GM12878 (cell line): ENCODE results near the gene ARHGEF7. TPM values are rescaled to one million over a fixed set of nuclear protein-coding genes. Genes with fewer than 3 reads are reported as not detected.

ENCODE experiments used
- ATAC-seq: fragments of 200-7000 bp; cut with Tn5 transposase; 3 replicates; pipeline ENCODE4 v1.9.1; 2020; ENCODE audit warnings: mild to moderate bottlenecking, moderate library complexity
- BruUV-seq: library from RNA; stranded (reverse); fragments of 400-500 nt; replicated peaks from 2 replicates; lab custom pipeline; 2021; lab: Mats Ljungman, UMichigan
- CTCF ChIA-PET: fragments of 300-600 bp; sonication (Branson Sonifier 250); formaldehyde crosslinking; extraction: SDS; loops from one replicate; lab custom pipeline; 2021; ENCODE audit warnings: inconsistent platforms; lab: Yijun Ruan, JAX
- POLR2A ChIA-PET: fragments of 350-600 bp; formaldehyde crosslinking; extraction: SDS; loops from one replicate; lab custom pipeline; 2021; ENCODE audit warnings: inconsistent platforms; lab: Charles Lee
- RAD21 ChIA-PET: fragments of 300-600 bp; sonication (Branson Sonifier 250); formaldehyde crosslinking; loops from one replicate; lab custom pipeline; 2023; ENCODE audit warnings: antibody characterized with exemption; ENCODE audit not compliant: unreplicated experiment; lab: Charles Lee
- SMC1A ChIA-PET: fragments of 300-600 bp; sonication (Branson Sonifier 250); formaldehyde crosslinking; loops from one replicate; lab custom pipeline; 2023; ENCODE audit not compliant: unreplicated experiment, uncharacterized antibody; lab: Charles Lee
- DNase-seq: peaks from one replicate; pipeline ENCODE4 v3.0.0-alpha.2; 2011; ENCODE audit warnings: low read depth, low spot score
- FAIRE-seq: peaks from 3 replicates; lab custom pipeline; 2011; peaks lifted over from hg19 to GRCh38; lab: Jason Lieb, UNC
- H2AFZ ChIP-seq: 2 replicates; pipeline ENCODE4 v1.6.0; 2011; ENCODE audit warnings: low read depth, low read length, control low read depth; ENCODE audit not compliant: control insufficient read depth
- H3K27ac ChIP-seq: 2 replicates; pipeline ENCODE4 v1.5.1; 2011; ENCODE audit warnings: control low read depth; ENCODE audit not compliant: control insufficient read depth, insufficient read depth
- H3K27me3 ChIP-seq, 2 experiments: replicated peaks in 1 of 2; 2 replicates each; pipeline versions ENCODE4 v1.6.0 to v1.6.1; 2011; ENCODE audit warnings: low read length in 1 of 2; ENCODE audit not compliant: control insufficient read depth in 2 of 2, insufficient read depth in 2 of 2
- H3K36me3 ChIP-seq, 2 experiments: 2 replicates each; pipeline ENCODE4 v1.5.1; 2011; ENCODE audit warnings: low read length in 1 of 2; ENCODE audit not compliant: control insufficient read depth in 2 of 2, insufficient read depth in 2 of 2
- H3K4me1 ChIP-seq: 2 replicates; pipeline ENCODE4 v1.6.1; 2011; ENCODE audit warnings: mild to moderate bottlenecking, low read length, moderate library complexity, mixed read lengths; ENCODE audit not compliant: control insufficient read depth, insufficient read depth
- H3K4me2 ChIP-seq: 2 replicates; pipeline ENCODE4 v1.6.0; 2011; ENCODE audit warnings: control low read depth; ENCODE audit not compliant: control insufficient read depth, insufficient read depth
- H3K4me3 ChIP-seq: fragments of 200-600 bp; sonication (generic); 2 replicates; pipeline ENCODE4 v1.5.1; 2016
- H3K79me2 ChIP-seq: 2 replicates; pipeline ENCODE4 v1.6.0; 2011; ENCODE audit warnings: low read length; ENCODE audit not compliant: control insufficient read depth, insufficient read depth
- H3K9ac ChIP-seq: 2 replicates; pipeline ENCODE4 v1.8.0; 2011; ENCODE audit warnings: low read length, control low read depth, mixed read lengths; ENCODE audit not compliant: control insufficient read depth, insufficient read depth
- H3K9me3 ChIP-seq: replicated peaks from 3 replicates; pipeline ENCODE4 v1.5.1; 2011; ENCODE audit warnings: mild to moderate bottlenecking, low read length; ENCODE audit not compliant: control insufficient read depth, insufficient read depth
- H4K20me1 ChIP-seq: 2 replicates; pipeline ENCODE4 v1.6.0; 2011; ENCODE audit not compliant: control insufficient read depth, insufficient read depth
- CREB1 ChIP-seq: IDR thresholded peaks from 2 replicates; pipeline ENCODE4 v1.6.1; 2012; ENCODE audit warnings: low read depth, mild to moderate bottlenecking, inconsistent platforms
- EZH2 ChIP-seq: IDR thresholded peaks from 2 replicates; pipeline ENCODE4 v1.6.1; 2012; ENCODE audit warnings: low read depth, mild to moderate bottlenecking, control low read depth, inconsistent platforms, low read length, borderline replicate concordance; ENCODE audit not compliant: control insufficient read depth
- HCFC1 ChIP-seq: fragments of 150-350 bp; IDR thresholded peaks from 2 replicates; pipeline ENCODE4 v1.6.1; 2014; ENCODE audit warnings: low read length
- HDAC2 ChIP-seq: fragments of 200-600 bp; sonication (generic); IDR thresholded peaks from 2 replicates; pipeline ENCODE4 v1.6.1; 2017
- NFXL1 ChIP-seq: fragments of 450-650 bp; IDR thresholded peaks from 2 replicates; pipeline ENCODE4 v1.6.1; 2017; ENCODE audit warnings: antibody characterized with exemption, mild to moderate bottlenecking, borderline replicate concordance
- SMAD5 ChIP-seq: IDR thresholded peaks from 2 replicates; pipeline ENCODE4 v1.6.1; 2016; ENCODE audit warnings: antibody characterized with exemption, low read depth
- SPI1 ChIP-seq: IDR thresholded peaks from 2 replicates; pipeline ENCODE4 v1.6.1; 2011; ENCODE audit warnings: low read depth, mild to moderate bottlenecking, low read length, moderate library complexity, borderline replicate concordance; ENCODE audit not compliant: insufficient read depth
- SREBF1 ChIP-seq: IDR thresholded peaks from 2 replicates; pipeline ENCODE4 v1.6.1; 2012; ENCODE audit warnings: mild to moderate bottlenecking, low read length
- SUZ12 ChIP-seq: fragments of 200-600 bp; sonication (generic); IDR thresholded peaks from one replicate; pipeline ENCODE4 v1.6.1; 2018; ENCODE audit warnings: antibody characterized with exemption, mild to moderate bottlenecking; ENCODE audit not compliant: unreplicated experiment
- WRNIP1 ChIP-seq: IDR thresholded peaks from 2 replicates; pipeline ENCODE4 v1.6.1; 2011; ENCODE audit warnings: low read depth, low read length, improper control_type of control experiment, borderline replicate concordance
- ZNF207 ChIP-seq: fragments of 450-650 bp; IDR thresholded peaks from 2 replicates; pipeline ENCODE4 v1.6.1; 2014; ENCODE audit warnings: antibody characterized with exemption, mild to moderate bottlenecking, borderline replicate concordance
- ZNF24 ChIP-seq: fragments of 450-650 bp; IDR thresholded peaks from 2 replicates; pipeline ENCODE4 v1.6.1; 2017; ENCODE audit warnings: antibody characterized with exemption, mild to moderate bottlenecking
- WGBS: methylation state at CpG from one replicate; pipeline ENCODE4 v1.1.6; 2016; ENCODE audit warnings: low lambda C conversion rate; ENCODE audit not compliant: insufficient replicate concordance, insufficient coverage; ENCODE audit errors: missing lambda C conversion rate; 5-methylcytosine and 5-hydroxymethylcytosine counted together
- in situ Hi-C: fragments of 300-500 bp; cut with MboI; formaldehyde crosslinking; loops from 9 replicates; pipeline ENCODE4 v1.14.3; 2018; ENCODE audit warnings: mixed read lengths
- intact Hi-C: fragments of 100-400 bp; cut with micrococcal nuclease; formaldehyde crosslinking; loops from one replicate; pipeline ENCODE4 v1.14.2; 2022; ENCODE audit not compliant: unreplicated experiment
- polyA plus RNA-seq, 11 experiments: library from polyadenylated mRNA; depleted of rRNA in 4 of 11; unstranded in 6 of 11; stranded (reverse) in 5 of 11; fragments of >200 nt; fragmentation: Nextera tagmentation in 4 of 11; fragmentation: Illumina TruSeq in 1 of 11; extraction: Ambion mirVana in 4 of 11; extraction: Trizol in 1 of 11; gene quantifications; 1 replicate in 1 of 11; 2 replicates in 10 of 11; pipeline versions ENCODE4 v1.2.1 to v1.2.3, GENCODE V29; 2011 to 2016; ENCODE audit warnings: inconsistent platforms in 2 of 11, missing spikeins in 2 of 11, low read depth in 1 of 11
- total RNA-seq, 4 experiments: library from RNA; depleted of rRNA in 3 of 4; stranded (reverse); fragments of >200 nt in 3 of 4; fragmentation: Illumina TruSeq in 1 of 4; extraction: Trizol in 1 of 4; gene quantifications; 2 replicates each; pipeline versions ENCODE4 v1.2.1 to v1.2.3, GENCODE V29; 2013 to 2021

ARHGEF7 gene
- total and polyA plus RNA-seq, 10 of the 15 experiments (the other 5 are each of a cell fraction or from before 2014, with no cell fraction given), result 4.7 to 65.5 (median 36.6) TPM

- Histone ChIP-seq H3K79me2 (no peaks in the 10 kb centered on the region), H3K4me2 (no peak overlapping the region), H3K27me3 (no peaks in the 10 kb centered on the region; a peak in 2 of 4 replicates), H4K20me1 (no peaks in the 10 kb centered on the region), H3K4me1 (no peaks in the 10 kb centered on the region), H3K36me3 (no peaks in the 10 kb centered on the region), H3K27ac (no peak overlapping the region), H3K4me3 (no peak overlapping the region), H3K9ac (no peak overlapping the region), H2AFZ (no peak overlapping the region), H3K9me3 (no peaks in the 10 kb centered on the region)
- in situ Hi-C loops (no loop called here), intact Hi-C loops (no loop called here)
- no peak for DNase-seq
- RAD21 ChIA-PET, result interaction anchor here (1.3 kb wide), 1 partner anchor 74 kb away, joined by 3 read pairs; no protein-coding TSS in a partner anchor
- POLR2A ChIA-PET, result no interaction called here
- FAIRE-seq, result no peak
- SMC1A ChIA-PET, result no interaction called here
- no TSS peak for BruUV-seq
- CTCF ChIA-PET, result interaction anchor here (1.8 kb wide), 1 partner anchor 75 kb away, joined by 7 read pairs; no protein-coding TSS in a partner anchor
- TF ChIP-seq SREBF1 (no peak), SPI1 (no peak), SUZ12 (no peak), ZNF24 (no peak), WRNIP1 (no peak), ZNF207 (no peak), SMAD5 (no peak), NFXL1 (no peak), HCFC1 (no peak), HDAC2 (no peak), CREB1 (no peak), EZH2 (no peak)
- no peak for ATAC-seq
- 0% methylated on average over 1 of the region's 1 CpG for WGBS
These were observed 27.4 kb downstream of the ARHGEF7 start for GRCh38 chr13:111142472-111142871.
